A549 (cell line): Measurements from ENCODE around the gene PAN3. TPM values are rescaled to one million over a fixed set of nuclear protein-coding genes. Genes with fewer than 3 reads are reported as not detected.

Source experiments
- ATAC-seq, 2 experiments: fragments of 200-7000 bp in 1 of 2; fragments of >200 bp in 1 of 2; cut with Nextera tagmentation in 1 of 2; cut with Tn5 transposase in 1 of 2; 3 replicates each; pipeline versions ENCODE4 v1.8.0 to v1.9.1; 2018 to 2020; ENCODE audit warnings: mild to moderate bottlenecking in 1 of 2, moderate library complexity in 1 of 2
- CTCF ChIA-PET: fragments of 300-600 bp; sonication (Branson Sonifier 250); formaldehyde crosslinking; extraction: SDS; loops from one replicate; lab custom pipeline; 2021; ENCODE audit warnings: antibody characterized with exemption, inconsistent platforms; lab: Yijun Ruan, JAX
- POLR2A ChIA-PET: fragments of 350-600 bp; formaldehyde crosslinking; extraction: SDS; loops from one replicate; lab custom pipeline; 2021; ENCODE audit warnings: antibody characterized with exemption, inconsistent platforms; lab: Yijun Ruan, JAX
- DNase-seq, 2 experiments: peaks; one replicate each; pipeline versions ENCODE4 v3.0.0 to v3.0.0-alpha.2; 2011 to 2016; ENCODE audit warnings: low read depth in 1 of 2, low spot score in 1 of 2
- FAIRE-seq: peaks from 2 replicates; lab custom pipeline; 2011; peaks lifted over from hg19 to GRCh38; lab: Jason Lieb, UNC
- H3K27ac ChIP-seq, 2 experiments: fragments of >200 bp; sonication (Bioruptor Twin); formaldehyde crosslinking; 3 replicates each; pipeline ENCODE4 v1.5.1; 2016 to 2017
- H3K4me1 ChIP-seq: fragments of >200 bp; sonication (Bioruptor Twin); formaldehyde crosslinking; 3 replicates; pipeline ENCODE4 v1.6.1; 2016
- H3K4me2 ChIP-seq: fragments of >200 bp; sonication (Bioruptor Twin); formaldehyde crosslinking; 3 replicates; pipeline ENCODE4 v1.6.1; 2016
- H3K4me3 ChIP-seq: fragments of >200 bp; sonication (Bioruptor Twin); formaldehyde crosslinking; 3 replicates; pipeline ENCODE4 v1.5.1; 2016
- H3K9me3 ChIP-seq: fragments of >200 bp; sonication (Bioruptor Twin); formaldehyde crosslinking; 3 replicates; pipeline ENCODE4 v1.6.1; 2016
- BHLHE40 ChIP-seq: IDR thresholded peaks from 2 replicates; pipeline ENCODE4 v1.6.1; 2012; ENCODE audit warnings: low read depth, low read length, inconsistent platforms
- CBX2 ChIP-seq: fragments of 200-600 bp; sonication (generic); IDR thresholded peaks from 2 replicates; pipeline ENCODE4 v1.6.1; 2016; ENCODE audit warnings: low read depth, mild to moderate bottlenecking, borderline replicate concordance
- CBX8 ChIP-seq: fragments of 200-600 bp; sonication (generic); IDR thresholded peaks from 2 replicates; pipeline ENCODE4 v1.6.1; 2016
- CEBPB ChIP-seq, 2 experiments: fragments of >200 bp in 1 of 2; sonication (Bioruptor Twin) in 1 of 2; formaldehyde crosslinking in 1 of 2; IDR thresholded peaks; 2 replicates each; pipeline ENCODE4 v1.6.1; 2012 to 2016
- EHF ChIP-seq: fragments of 250-450 bp; sonication (Bioruptor Pico); IDR thresholded peaks from 2 replicates; pipeline ENCODE4 v1.5.0; 2020; ENCODE audit warnings: mild to moderate bottlenecking
- EHMT2 ChIP-seq: fragments of 200-600 bp; sonication (generic); IDR thresholded peaks from 2 replicates; pipeline ENCODE4 v1.6.1; 2016; ENCODE audit warnings: antibody characterized with exemption, low read depth, mild to moderate bottlenecking, moderate library complexity
- ESRRA ChIP-seq: fragments of 150-350 bp; IDR thresholded peaks from 2 replicates; pipeline ENCODE4 v1.6.1; 2014; ENCODE audit warnings: mild to moderate bottlenecking, low read length, borderline replicate concordance
- FOSB ChIP-seq: fragments of 250-450 bp; sonication (Bioruptor Pico); IDR thresholded peaks from 2 replicates; pipeline ENCODE4 v1.5.0; 2020; ENCODE audit warnings: mild to moderate bottlenecking, moderate library complexity
- HEYL ChIP-seq: fragments of 250-450 bp; sonication (Bioruptor Pico); IDR thresholded peaks from 2 replicates; pipeline ENCODE4 v1.8.0; 2021; ENCODE audit warnings: mild to moderate bottlenecking, moderate library complexity
- HOXB13 ChIP-seq: fragments of 250-450 bp; sonication (Bioruptor Pico); IDR thresholded peaks from 2 replicates; pipeline ENCODE4 v1.5.0; 2020; ENCODE audit warnings: low read depth, mild to moderate bottlenecking, moderate library complexity
- JUN ChIP-seq, 2 experiments: fragments of >200 bp; sonication (Bioruptor Twin); formaldehyde crosslinking; IDR thresholded peaks; 2 replicates in 1 of 2; 3 replicates in 1 of 2; pipeline ENCODE4 v1.6.1; 2016 to 2017
- KDM1A ChIP-seq: fragments of 200-600 bp; sonication (generic); IDR thresholded peaks from 2 replicates; pipeline ENCODE4 v1.6.1; 2016; ENCODE audit warnings: low read depth, mild to moderate bottlenecking
- KDM5A ChIP-seq: fragments of 200-600 bp; sonication (generic); IDR thresholded peaks from 2 replicates; pipeline ENCODE4 v1.6.1; 2016; ENCODE audit warnings: antibody characterized with exemption, mild to moderate bottlenecking
- MYC ChIP-seq: IDR thresholded peaks from 2 replicates; pipeline ENCODE4 v1.6.1; 2012; ENCODE audit warnings: mild to moderate bottlenecking, inconsistent platforms, low read length, improper control_type of control experiment, borderline replicate concordance
- POLR2A ChIP-seq: IDR thresholded peaks from 2 replicates; pipeline ENCODE4 v1.6.1; 2012; ENCODE audit warnings: mild to moderate bottlenecking, low read length
- POLR2AphosphoS2 ChIP-seq: conservative IDR thresholded peaks from 2 replicates; pipeline ENCODE4 v1.6.1; 2012; ENCODE audit warnings: low read length, improper control_type of control experiment, inconsistent platforms
- RCOR1 ChIP-seq: fragments of 150-350 bp; IDR thresholded peaks from 2 replicates; pipeline ENCODE4 v1.6.1; 2014; ENCODE audit warnings: antibody characterized with exemption, low read length, low read depth
- ZC3H11A ChIP-seq: fragments of 450-650 bp; IDR thresholded peaks from 2 replicates; pipeline ENCODE4 v1.6.1; 2014; ENCODE audit warnings: antibody characterized with exemption, mild to moderate bottlenecking
- WGBS: methylation state at CpG from one replicate; pipeline ENCODE4 v1.1.6; 2017; ENCODE audit errors: missing lambda C conversion rate; 5-methylcytosine and 5-hydroxymethylcytosine counted together
- polyA plus RNA-seq, 4 experiments: library from polyadenylated mRNA; depleted of rRNA in 3 of 4; stranded (reverse); fragments of >200 nt; fragmentation: RNase III in 1 of 4; extraction: RNeasy Plus Mini Kit Qiagen cat#74134 plus additional on column Dnase treatment in 1 of 4; gene quantifications; 2 replicates in 3 of 4; 3 replicates in 1 of 4; pipeline ENCODE4 v1.2.3, GENCODE V29; 2011 to 2017
- TF ChIP-seq, protein P1 (sequence below): fragments of 450-650 bp; IDR thresholded peaks from 2 replicates; pipeline ENCODE4 v1.6.1; 2014; ENCODE audit warnings: antibody characterized with exemption
- TF ChIP-seq, protein P2 (sequence below): fragments of >200 bp; sonication (Bioruptor Twin); formaldehyde crosslinking; IDR thresholded peaks from 3 replicates; pipeline ENCODE4 v1.6.1; 2016
- TF ChIP-seq, protein P3 (sequence below): IDR thresholded peaks from 2 replicates; pipeline ENCODE4 v1.6.1; 2012
- TF ChIP-seq, protein P4 (sequence below): fragments of 200-600 bp; sonication (generic); IDR thresholded peaks from 2 replicates; pipeline ENCODE4 v1.6.1; 2016; ENCODE audit warnings: antibody characterized with exemption, mild to moderate bottlenecking, moderate library complexity

The PAN3 gene
- polyA plus RNA-seq, 2 of the 4 experiments (the other 2 are of a cell fraction) = 6.2 to 13.9 TPM

DNA sequence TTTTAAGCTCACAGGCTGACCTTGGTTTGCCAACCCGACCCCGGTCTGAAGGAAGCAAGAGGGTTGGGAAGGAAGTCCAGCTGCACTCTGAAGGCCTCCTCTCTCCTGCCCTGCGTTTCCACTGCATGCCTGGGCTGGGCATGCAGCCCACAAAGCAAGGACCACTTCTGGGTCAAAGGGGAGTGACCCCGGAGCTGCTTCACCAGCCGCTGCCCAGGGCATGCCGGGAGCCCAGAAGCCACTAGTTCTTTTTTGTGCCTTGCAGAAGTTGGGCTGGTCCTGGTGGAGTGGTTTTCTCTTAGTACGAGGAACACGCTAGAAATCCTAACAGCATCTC lies 189.9 kb downstream of the PAN3 start (continued):
- no peak for TF ChIP-seq CBX8
- TF ChIP-seq KDM5A = no peak
- TF ChIP-seq, all 56 proteins: peak for 0

DNA sequence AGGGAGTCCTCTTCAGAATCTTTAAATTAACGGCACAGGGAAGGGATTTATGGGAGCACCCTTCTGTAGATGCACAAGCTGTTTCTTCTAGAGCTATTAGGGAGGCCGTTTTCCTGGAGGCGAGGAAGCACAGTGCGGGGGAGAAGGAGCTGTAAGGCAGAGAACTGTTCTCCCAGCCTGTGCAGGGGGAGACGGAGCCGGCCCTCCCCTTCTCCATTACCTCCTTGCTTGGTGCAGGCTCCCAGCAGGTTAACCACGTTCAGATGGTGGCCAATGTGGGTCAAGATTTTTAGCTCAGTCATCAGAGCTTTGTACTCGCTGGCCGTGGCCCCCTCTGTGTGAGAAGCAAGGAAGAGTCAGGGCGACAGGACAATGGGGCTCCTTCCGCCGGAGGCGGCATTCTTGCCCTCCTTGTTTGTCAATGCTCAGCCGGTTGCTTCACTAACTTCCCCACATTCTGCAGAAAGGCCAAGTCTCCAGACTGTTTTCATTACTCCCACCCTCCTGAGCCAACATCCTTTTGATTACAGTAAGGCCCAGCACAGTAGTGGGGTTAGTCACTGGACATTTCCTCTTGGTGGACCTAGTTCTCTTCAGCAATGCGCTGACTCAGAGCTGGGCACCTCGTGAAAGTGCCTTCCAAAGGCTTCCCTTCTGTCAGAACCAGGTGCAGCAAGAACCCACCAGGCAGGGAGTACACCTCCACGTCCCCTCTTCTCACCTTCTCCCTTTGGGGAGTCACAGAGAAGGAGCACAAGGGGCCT lies 191.2 kb downstream of the PAN3 start:
- FAIRE-seq (no peak), ATAC-seq (no peak), DNase-seq (no peak)
- CTCF ChIA-PET = no interaction called here
- TF ChIP-seq, protein P1, sequence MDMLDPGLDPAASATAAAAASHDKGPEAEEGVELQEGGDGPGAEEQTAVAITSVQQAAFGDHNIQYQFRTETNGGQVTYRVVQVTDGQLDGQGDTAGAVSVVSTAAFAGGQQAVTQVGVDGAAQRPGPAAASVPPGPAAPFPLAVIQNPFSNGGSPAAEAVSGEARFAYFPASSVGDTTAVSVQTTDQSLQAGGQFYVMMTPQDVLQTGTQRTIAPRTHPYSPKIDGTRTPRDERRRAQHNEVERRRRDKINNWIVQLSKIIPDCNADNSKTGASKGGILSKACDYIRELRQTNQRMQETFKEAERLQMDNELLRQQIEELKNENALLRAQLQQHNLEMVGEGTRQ = no peak
- TF ChIP-seq KDM5A = no peak
- no peak for TF ChIP-seq HEYL
- TF ChIP-seq EHMT2 = no peak
- no peak for TF ChIP-seq FOSB (CRISPR knock-in tag)
- TF ChIP-seq CEBPB (IDR thresholded peaks at IDR 0.05) = no peak
- TF ChIP-seq ZC3H11A = no peak
- TF ChIP-seq KDM1A = no peak
- TF ChIP-seq, protein P2, sequence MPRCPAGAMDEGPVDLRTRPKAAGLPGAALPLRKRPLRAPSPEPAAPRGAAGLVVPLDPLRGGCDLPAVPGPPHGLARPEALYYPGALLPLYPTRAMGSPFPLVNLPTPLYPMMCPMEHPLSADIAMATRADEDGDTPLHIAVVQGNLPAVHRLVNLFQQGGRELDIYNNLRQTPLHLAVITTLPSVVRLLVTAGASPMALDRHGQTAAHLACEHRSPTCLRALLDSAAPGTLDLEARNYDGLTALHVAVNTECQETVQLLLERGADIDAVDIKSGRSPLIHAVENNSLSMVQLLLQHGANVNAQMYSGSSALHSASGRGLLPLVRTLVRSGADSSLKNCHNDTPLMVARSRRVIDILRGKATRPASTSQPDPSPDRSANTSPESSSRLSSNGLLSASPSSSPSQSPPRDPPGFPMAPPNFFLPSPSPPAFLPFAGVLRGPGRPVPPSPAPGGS = no peak
- TF ChIP-seq, protein P3, sequence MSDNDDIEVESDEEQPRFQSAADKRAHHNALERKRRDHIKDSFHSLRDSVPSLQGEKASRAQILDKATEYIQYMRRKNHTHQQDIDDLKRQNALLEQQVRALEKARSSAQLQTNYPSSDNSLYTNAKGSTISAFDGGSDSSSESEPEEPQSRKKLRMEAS = no peak
- POLR2A ChIA-PET = no interaction called here
- no peak overlapping the region for H3K4me2 ChIP-seq
- no peak overlapping the region for H3K27ac ChIP-seq
- 55% methylated on average over 15 of the region's 17 CpGs for WGBS
- H3K9me3 ChIP-seq = no peaks in the 10 kb centered on the region
- no peaks in the 10 kb centered on the region for H3K4me1 ChIP-seq
- H3K4me3 ChIP-seq = no peak overlapping the region

DNA sequence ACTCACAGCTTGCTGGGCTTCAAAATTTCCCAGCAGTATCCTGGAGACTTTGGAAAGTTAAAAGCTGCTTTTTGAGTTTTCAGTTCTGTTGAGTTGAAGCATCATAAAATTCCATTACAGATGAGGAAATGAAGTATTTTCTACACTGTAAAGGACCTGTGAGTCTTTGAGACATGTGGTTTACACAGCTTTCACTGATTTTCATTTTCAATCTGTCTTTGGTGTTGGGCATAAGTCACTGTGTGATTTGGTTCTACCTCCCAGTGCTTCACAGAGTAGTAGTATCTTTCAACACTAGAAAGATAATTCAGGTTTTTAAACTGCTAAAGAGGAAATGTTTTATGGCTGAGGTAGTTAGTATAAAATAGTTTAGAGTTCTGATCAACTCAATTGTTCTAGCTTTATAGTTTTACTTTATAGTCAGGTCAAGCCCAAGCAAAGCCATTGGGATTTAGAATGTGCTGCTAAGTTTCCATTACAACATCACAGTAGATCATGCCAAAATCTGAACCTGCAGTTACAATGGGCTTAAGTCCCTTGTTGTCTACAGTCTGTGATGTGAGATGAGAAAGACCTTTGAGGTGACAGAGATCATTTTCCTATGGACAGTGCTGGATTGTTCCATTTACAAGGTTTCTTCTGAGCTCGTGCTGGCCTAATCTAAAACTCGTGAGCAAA lies 195.0 kb downstream of the PAN3 start:
- 6% methylated on average over 2 of the region's 2 CpGs for WGBS
- DNase-seq (no peak), ATAC-seq (no peak), FAIRE-seq (no peak)
- Histone ChIP-seq H3K27ac (no peak overlapping the region), H3K4me2 (no peak overlapping the region), H3K4me1 (no peaks in the 10 kb centered on the region), H3K4me3 (no peak overlapping the region), H3K9me3 (no peaks in the 10 kb centered on the region)
- TF ChIP-seq POLR2AphosphoS2 (no peak), ESRRA (no peak), JUN (IDR thresholded peaks at IDR 0.05) (no peak), RCOR1 (no peak), CBX2 (no peak), EHF (no peak), HOXB13 (CRISPR knock-in tag) (no peak), BHLHE40 (no peak), POLR2A (no peak), MYC (no peak)
- TF ChIP-seq, protein P3 = no peak
- TF ChIP-seq, protein P2 = no peak
- TF ChIP-seq, protein P4, sequence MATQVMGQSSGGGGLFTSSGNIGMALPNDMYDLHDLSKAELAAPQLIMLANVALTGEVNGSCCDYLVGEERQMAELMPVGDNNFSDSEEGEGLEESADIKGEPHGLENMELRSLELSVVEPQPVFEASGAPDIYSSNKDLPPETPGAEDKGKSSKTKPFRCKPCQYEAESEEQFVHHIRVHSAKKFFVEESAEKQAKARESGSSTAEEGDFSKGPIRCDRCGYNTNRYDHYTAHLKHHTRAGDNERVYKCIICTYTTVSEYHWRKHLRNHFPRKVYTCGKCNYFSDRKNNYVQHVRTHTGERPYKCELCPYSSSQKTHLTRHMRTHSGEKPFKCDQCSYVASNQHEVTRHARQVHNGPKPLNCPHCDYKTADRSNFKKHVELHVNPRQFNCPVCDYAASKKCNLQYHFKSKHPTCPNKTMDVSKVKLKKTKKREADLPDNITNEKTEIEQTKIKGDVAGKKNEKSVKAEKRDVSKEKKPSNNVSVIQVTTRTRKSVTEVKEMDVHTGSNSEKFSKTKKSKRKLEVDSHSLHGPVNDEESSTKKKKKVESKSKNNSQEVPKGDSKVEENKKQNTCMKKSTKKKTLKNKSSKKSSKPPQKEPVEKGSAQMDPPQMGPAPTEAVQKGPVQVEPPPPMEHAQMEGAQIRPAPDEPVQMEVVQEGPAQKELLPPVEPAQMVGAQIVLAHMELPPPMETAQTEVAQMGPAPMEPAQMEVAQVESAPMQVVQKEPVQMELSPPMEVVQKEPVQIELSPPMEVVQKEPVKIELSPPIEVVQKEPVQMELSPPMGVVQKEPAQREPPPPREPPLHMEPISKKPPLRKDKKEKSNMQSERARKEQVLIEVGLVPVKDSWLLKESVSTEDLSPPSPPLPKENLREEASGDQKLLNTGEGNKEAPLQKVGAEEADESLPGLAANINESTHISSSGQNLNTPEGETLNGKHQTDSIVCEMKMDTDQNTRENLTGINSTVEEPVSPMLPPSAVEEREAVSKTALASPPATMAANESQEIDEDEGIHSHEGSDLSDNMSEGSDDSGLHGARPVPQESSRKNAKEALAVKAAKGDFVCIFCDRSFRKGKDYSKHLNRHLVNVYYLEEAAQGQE = no peak
- POLR2A ChIA-PET = no interaction called here
- CTCF ChIA-PET = interaction anchor here (1.1 to 2.0 kb wide), 2 partner anchors 9 to 11 kb away, joined by 4 to 16 read pairs; no protein-coding TSS in a partner anchor
